ENCODE results near the gene PRTFDC1. TPM values are rescaled to one million over a fixed set of nuclear protein-coding genes. Genes with fewer than 3 reads are reported as not detected.

Gene PRTFDC1
- total and polyA plus RNA-seq, 2 of the 13 experiments (the other 11 are each of a cell fraction or from before 2014, with no cell fraction given) = not detected

DNA sequence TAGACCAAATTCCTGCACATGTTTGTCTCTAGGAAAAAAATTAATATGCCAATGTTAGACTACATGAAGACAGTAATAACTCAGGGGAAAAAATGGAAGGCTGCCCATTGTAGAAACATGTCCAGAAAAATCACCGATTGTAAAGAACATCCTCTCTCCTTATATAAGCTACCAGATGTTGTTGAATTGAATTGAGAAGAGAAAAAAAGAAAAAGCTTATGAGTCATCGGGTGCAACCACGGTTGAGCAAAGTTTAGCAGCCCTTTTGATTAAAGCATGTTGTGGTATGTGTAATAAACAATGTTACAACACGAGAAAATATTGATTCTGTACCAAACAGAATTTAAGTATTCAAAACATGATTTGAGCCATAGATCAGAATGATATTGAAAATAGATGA lies 126.4 kb downstream of the PRTFDC1 start:
- H2AFZ ChIP-seq (ENCODE audit: low read length) = no peak overlapping the region
- ChIA-PET POLR2A (no interaction called here), CTCF (ENCODE audit: low intra/inter-chr PET ratio, low total read pairs) (no interaction called here)
- no peak overlapping the region for H3K9ac ChIP-seq (ENCODE audit: insufficient read depth, low read depth, low read length)
- ATAC-seq (no peak), FAIRE-seq (no peak), DNase-seq (ENCODE audit: low spot score) (no peak)
- no peaks in the 10 kb centered on the region for H3K4me1 ChIP-seq (ENCODE audit: insufficient read depth, low read length)
- intact Hi-C loops (cut with micrococcal nuclease; ENCODE audit: unreplicated experiment) = no loop called here
- in situ Hi-C loops (cut with HindIII; ENCODE audit: extremely low pct_ligation_motif_present, low pct_unique_long_range_greater_than_20kb) = no loop called here
- no TSS peak for BruUV-seq (replicated peaks)
- no peaks in the 10 kb centered on the region for H3K27me3 ChIP-seq (ENCODE audit: control insufficient read depth in 1 of 2, insufficient read depth in 2 of 2, low read length in 2 of 2)
- no peaks in the 10 kb centered on the region for H3K9me3 ChIP-seq (ENCODE audit: low read length)
- H4K20me1 ChIP-seq (ENCODE audit: insufficient read depth, low read length) = no peaks in the 10 kb centered on the region
- TF ChIP-seq ZNF749 (CRISPR knock-in tag; IDR thresholded peaks at IDR 0.05; ENCODE audit: borderline replicate concordance) (no peak), ETV6 (CRISPR knock-in tag; conservative IDR thresholded peaks at IDR 0.05) (no peak), KMT2A (CRISPR knock-in tag; IDR thresholded peaks at IDR 0.05) (no peak), FOXA3 (CRISPR knock-in tag; IDR thresholded peaks at IDR 0.05) (no peak), ZNF496 (CRISPR knock-in tag; IDR thresholded peaks at IDR 0.05; ENCODE audit: insufficient replicate concordance) (no peak), PPARG (CRISPR knock-in tag; conservative IDR thresholded peaks at IDR 0.05) (no peak), HOXA9 (CRISPR knock-in tag; IDR thresholded peaks at IDR 0.05; ENCODE audit: borderline replicate concordance) (no peak), ZSCAN21 (CRISPR knock-in tag; IDR thresholded peaks at IDR 0.05; ENCODE audit: borderline replicate concordance) (no peak), SSRP1 (CRISPR knock-in tag; IDR thresholded peaks at IDR 0.05) (no peak), KLF12 (CRISPR knock-in tag; IDR thresholded peaks at IDR 0.05; ENCODE audit: borderline replicate concordance) (no peak)
- TF ChIP-seq, protein P1, sequence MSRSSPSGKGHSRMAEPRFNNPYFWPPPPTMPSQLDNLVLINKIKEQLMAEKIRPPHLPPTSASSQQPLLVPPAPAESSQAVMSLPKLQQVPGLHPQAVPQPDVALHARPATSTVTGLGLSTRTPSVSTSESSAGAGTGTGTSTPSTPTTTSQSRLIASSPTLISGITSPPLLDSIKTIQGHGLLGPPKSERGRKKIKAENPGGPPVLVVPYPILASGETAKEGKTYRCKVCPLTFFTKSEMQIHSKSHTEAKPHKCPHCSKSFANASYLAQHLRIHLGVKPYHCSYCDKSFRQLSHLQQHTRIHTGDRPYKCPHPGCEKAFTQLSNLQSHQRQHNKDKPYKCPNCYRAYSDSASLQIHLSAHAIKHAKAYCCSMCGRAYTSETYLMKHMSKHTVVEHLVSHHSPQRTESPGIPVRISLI (CRISPR knock-in tag; IDR thresholded peaks at IDR 0.05; ENCODE audit: borderline replicate concordance) = no peak
- no peaks in the 10 kb centered on the region for H3K36me3 ChIP-seq (replicated peaks in 1 of 2; ENCODE audit: control insufficient read depth in 1 of 2, insufficient read depth in 2 of 2, low read length in 2 of 2)
- H3K4me2 ChIP-seq (ENCODE audit: low read depth, low read length) = no peak overlapping the region
- H3K79me2 ChIP-seq (ENCODE audit: insufficient read depth, low read length) = no peaks in the 10 kb centered on the region
- WGBS (ENCODE audit: low lambda C conversion rate) = under 1% methylated on average over 4 of the region's 4 CpGs
- H3K27ac ChIP-seq (ENCODE audit: extremely low read length, insufficient read depth, low read length) = no peak overlapping the region
- H3K4me3 ChIP-seq (replicated peaks in 1 of 3; ENCODE audit: insufficient read depth in 1 of 3, low read depth in 2 of 3, low read length in 3 of 3) = no peak overlapping the region
